HUES64 (cell line): ENCODE measurements around the gene PKN1.
A peak's percentile ranks its signal among the peaks of the same experiment; 100 is the strongest.

Source experiments
- H3K27ac ChIP-seq: 2 replicates; pipeline ENCODE4 v1.7.0; 2013; ENCODE audit warnings: low read depth, low read length, inconsistent platforms
- H3K27me3 ChIP-seq: 2 replicates; pipeline ENCODE4 v1.6.1; 2013; ENCODE audit warnings: mild to moderate bottlenecking, low read length; ENCODE audit not compliant: insufficient read depth
- H3K36me3 ChIP-seq: 2 replicates; pipeline ENCODE4 v1.6.1; 2013; ENCODE audit warnings: mild to moderate bottlenecking, low read length; ENCODE audit not compliant: insufficient read depth
- H3K4me1 ChIP-seq: 2 replicates; pipeline ENCODE4 v1.6.1; 2013; ENCODE audit warnings: mild to moderate bottlenecking, low read length, moderate library complexity; ENCODE audit not compliant: insufficient read depth
- H3K4me3 ChIP-seq: 2 replicates; pipeline ENCODE4 v1.5.1; 2013; ENCODE audit warnings: mild to moderate bottlenecking, low read length, moderate library complexity
- H3K9ac ChIP-seq: 2 replicates; pipeline ENCODE4 v1.6.1; 2013; ENCODE audit warnings: mild to moderate bottlenecking, low read depth, low read length
- H3K9me3 ChIP-seq: 2 replicates; pipeline ENCODE4 v1.6.1; 2013; ENCODE audit warnings: low read depth, low read length; ENCODE audit not compliant: insufficient read depth
- WGBS: fragments of 150-250, 120-280 bp; methylation state at CpG from one replicate; pipeline ENCODE4 v1.1.7; 2013; ENCODE audit warnings: missing lambda C conversion rate; 5-methylcytosine and 5-hydroxymethylcytosine counted together

Gene PKN1

GRCh38 chr19:14472202-14472938 lies 39.3 kb downstream of the PKN1 start:
- peaks cover 15% of the 10 kb centered on the region for H3K4me1 ChIP-seq
- 5% methylated on average over 66 of the region's 66 CpGs for WGBS
- H3K9me3 ChIP-seq: no peaks in the 10 kb centered on the region
- peaks cover 28% of the 10 kb centered on the region for H3K36me3 ChIP-seq
- no peaks in the 10 kb centered on the region for H3K27me3 ChIP-seq
- H3K4me3 ChIP-seq: peak overlapping the region; percentile 52
- peak overlapping the region; percentile 74 for H3K27ac ChIP-seq
- peak overlapping the region; percentile 76 for H3K9ac ChIP-seq

DNA sequence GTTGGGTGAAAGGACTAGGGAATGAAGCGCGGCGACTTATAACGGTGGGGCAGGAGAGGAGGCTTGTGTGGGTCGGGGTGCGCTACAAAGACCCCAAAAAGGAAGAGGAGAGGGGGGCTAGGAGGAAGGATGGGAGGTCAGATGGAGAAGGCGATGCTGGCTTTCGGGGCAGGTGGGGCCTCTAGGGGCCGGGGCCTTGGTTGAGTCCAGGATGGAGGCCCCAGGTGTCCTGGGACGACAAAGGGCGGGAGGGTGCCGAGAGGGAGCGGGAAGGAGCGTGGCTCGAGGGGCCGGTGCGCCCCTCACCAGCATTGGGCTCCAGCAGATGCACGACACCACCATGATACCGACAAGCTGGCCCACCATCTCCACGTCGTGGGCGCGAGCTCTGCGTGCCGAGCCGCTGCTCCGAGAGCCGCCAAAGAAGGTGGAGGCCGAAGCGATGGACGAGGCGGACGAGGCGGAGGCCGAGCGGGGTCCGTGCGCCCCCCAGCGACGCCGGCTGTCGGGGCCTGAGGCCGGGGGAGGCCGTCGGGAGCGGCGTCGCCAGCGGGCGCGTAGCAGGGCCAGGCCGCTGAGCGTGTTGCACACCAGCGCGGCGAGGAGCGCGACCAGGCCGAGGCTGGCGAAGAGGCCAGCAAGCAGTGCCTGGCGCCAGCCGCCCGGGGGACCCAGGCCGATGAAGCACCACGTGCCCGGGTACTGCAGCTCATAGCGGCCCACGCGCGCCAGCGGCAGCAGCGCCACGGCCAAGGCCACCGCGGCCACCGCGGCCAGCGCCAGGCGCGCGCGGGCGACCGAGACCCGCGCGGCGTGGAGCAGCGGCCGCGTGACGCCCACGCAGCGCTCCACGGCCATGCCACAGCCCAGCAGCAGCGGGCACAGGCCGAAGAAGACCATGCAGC lies 40.2 kb downstream of the PKN1 start:
- H3K36me3 ChIP-seq: peaks cover 27% of the 10 kb centered on the region
- no peak overlapping the region for H3K9ac ChIP-seq
- 95% methylated on average over 97 of the region's 97 CpGs for WGBS
- no peak overlapping the region for H3K27ac ChIP-seq
- no peaks in the 10 kb centered on the region for H3K9me3 ChIP-seq
- peaks cover 15% of the 10 kb centered on the region for H3K4me1 ChIP-seq
- peak overlapping the region; percentile 52; the same call in 1 of the 2 replicates for H3K4me3 ChIP-seq
- no peaks in the 10 kb centered on the region for H3K27me3 ChIP-seq

DNA sequence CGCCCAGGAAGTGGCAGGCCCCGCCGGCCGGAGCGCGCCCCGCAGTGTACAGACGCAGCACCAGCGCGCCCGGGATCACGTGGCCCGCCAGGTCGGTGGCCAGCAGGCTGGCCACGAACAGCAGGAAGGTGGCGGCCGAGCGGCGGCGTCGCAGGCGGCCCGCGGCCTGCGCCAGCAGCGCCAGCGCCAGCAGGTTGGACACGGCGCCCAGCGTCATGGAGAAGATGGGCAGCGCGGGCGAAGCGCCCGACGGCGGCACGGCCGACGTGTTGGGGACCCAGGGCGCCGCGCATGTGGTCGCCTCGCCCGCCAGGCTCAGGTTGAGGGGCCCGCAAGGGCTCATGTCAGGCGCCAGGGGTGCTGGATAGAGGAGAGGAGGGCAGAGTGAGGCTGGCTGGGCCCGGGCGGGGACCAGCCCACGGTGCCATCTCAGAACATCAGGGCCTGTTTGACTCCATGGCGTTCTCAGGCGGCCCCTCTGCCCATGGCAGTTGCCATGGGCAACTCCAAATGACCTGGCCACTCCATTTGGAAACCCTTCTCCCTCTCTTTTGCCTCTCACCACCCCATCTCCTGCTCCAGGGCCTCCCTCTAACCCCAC lies 41.0 kb downstream of the PKN1 start:
- Histone ChIP-seq H3K27ac (no peak overlapping the region), H3K4me3 (no peak overlapping the region), H3K4me1 (peaks cover 15% of the 10 kb centered on the region), H3K27me3 (no peaks in the 10 kb centered on the region), H3K9ac (no peak overlapping the region), H3K9me3 (no peaks in the 10 kb centered on the region), H3K36me3 (peaks cover 30% of the 10 kb centered on the region)
- 96% methylated on average over 53 of the region's 53 CpGs for WGBS

GRCh38 chr19:14474827-14475226 lies 41.7 kb downstream of the PKN1 start:
- Histone ChIP-seq H3K36me3 (peaks cover 29% of the 10 kb centered on the region), H3K9me3 (no peaks in the 10 kb centered on the region), H3K27me3 (no peaks in the 10 kb centered on the region), H3K9ac (no peak overlapping the region), H3K27ac (no peak overlapping the region), H3K4me3 (peak overlapping the region; percentile 17; the same call in 1 of the 2 replicates), H3K4me1 (peaks cover 15% of the 10 kb centered on the region)
- 71% methylated on average over 12 of the region's 12 CpGs for WGBS

GRCh38 chr19:14475251-14476073 lies 42.4 kb downstream of the PKN1 start, which contains the start of gene PTGER1:
TSS of gene PTGER1 (minus strand) at chr19:14475354. CDS start at chr19:14474320, 1,034 bp downstream.
- H3K27me3 ChIP-seq: no peaks in the 10 kb centered on the region
- WGBS: 23% methylated on average over 33 of the region's 33 CpGs
- peaks cover 15% of the 10 kb centered on the region for H3K4me1 ChIP-seq
- no peak within 1 kb of the TSS for H3K27ac ChIP-seq
- peaks cover 23% of the 10 kb centered on the region for H3K36me3 ChIP-seq
- H3K4me3 ChIP-seq: peak within 1 kb of the TSS; percentile 17; the same call in 1 of the 2 replicates
- H3K9me3 ChIP-seq: no peaks in the 10 kb centered on the region
- H3K9ac ChIP-seq: no peak within 1 kb of the TSS

DNA sequence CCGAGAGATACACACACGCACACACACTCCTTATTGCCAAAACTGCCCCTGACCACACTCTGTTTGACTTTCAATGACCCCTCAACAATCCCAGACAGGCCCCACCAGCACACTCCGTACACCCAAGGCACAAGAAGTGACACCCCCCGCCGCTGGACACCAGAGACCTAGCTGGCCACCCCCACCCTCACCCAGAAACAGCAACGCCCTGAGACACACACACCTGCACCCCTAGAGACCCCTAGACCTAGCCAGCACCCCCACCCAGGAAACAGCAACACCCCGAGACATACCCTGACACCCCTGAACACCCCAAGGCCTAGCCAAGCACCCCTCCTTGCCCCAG lies 43.2 kb downstream of the PKN1 start:
- Histone ChIP-seq H3K27me3 (no peaks in the 10 kb centered on the region), H3K9ac (no peak overlapping the region), H3K4me1 (peaks cover 15% of the 10 kb centered on the region), H3K27ac (no peak overlapping the region), H3K36me3 (peaks cover 21% of the 10 kb centered on the region), H3K4me3 (no peak overlapping the region), H3K9me3 (no peaks in the 10 kb centered on the region)
- 89% methylated on average over 7 of the region's 7 CpGs for WGBS

GRCh38 chr19:14476673-14477401 lies 43.7 kb downstream of the PKN1 start:
- no peaks in the 10 kb centered on the region for H3K27me3 ChIP-seq
- no peak overlapping the region for H3K9ac ChIP-seq
- H3K27ac ChIP-seq: no peak overlapping the region
- no peaks in the 10 kb centered on the region for H3K9me3 ChIP-seq
- 82% methylated on average over 26 of the region's 26 CpGs for WGBS
- peaks cover 15% of the 10 kb centered on the region for H3K4me1 ChIP-seq
- peaks cover 21% of the 10 kb centered on the region for H3K36me3 ChIP-seq
- no peak overlapping the region for H3K4me3 ChIP-seq

DNA sequence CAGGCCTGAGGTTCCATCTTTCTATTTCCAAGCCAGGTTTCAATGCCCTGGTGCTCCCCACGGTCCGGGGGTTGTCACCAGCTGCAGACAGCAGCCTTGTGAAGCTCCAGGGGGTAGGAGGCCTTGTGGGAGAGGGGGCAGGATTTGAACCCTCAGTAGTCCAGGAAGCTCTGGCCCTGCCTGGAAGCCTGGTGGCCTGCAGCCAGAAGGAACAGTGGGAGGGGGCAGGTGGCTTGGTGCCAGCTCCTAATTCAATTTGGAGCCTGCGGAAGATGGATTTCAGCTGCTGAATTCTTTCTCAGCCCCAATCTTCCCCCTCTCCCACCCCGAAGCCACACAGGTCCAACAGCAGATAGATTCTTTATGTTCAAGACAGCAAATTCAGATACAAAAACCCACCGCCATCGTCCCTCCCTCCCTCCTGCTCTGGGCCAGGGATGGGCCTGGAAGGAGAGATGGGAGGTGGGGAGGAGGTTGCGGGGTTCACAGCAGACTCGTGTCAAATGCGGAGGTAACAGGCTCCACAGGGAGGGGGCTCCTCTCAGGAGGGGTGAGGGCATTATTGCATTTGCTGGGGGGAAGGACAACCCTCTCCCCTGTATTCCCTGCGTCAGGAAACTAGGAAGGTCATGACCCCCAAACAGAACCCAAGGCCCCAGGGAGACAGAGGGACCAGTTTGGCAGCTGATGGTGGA lies 44.5 kb downstream of the PKN1 start:
- Histone ChIP-seq H3K4me3 (no peak overlapping the region), H3K9ac (no peak overlapping the region), H3K4me1 (peaks cover 15% of the 10 kb centered on the region), H3K27ac (no peak overlapping the region), H3K9me3 (no peaks in the 10 kb centered on the region), H3K27me3 (no peaks in the 10 kb centered on the region), H3K36me3 (peaks cover 24% of the 10 kb centered on the region)
- WGBS: 93% methylated on average over 10 of the region's 10 CpGs

DNA sequence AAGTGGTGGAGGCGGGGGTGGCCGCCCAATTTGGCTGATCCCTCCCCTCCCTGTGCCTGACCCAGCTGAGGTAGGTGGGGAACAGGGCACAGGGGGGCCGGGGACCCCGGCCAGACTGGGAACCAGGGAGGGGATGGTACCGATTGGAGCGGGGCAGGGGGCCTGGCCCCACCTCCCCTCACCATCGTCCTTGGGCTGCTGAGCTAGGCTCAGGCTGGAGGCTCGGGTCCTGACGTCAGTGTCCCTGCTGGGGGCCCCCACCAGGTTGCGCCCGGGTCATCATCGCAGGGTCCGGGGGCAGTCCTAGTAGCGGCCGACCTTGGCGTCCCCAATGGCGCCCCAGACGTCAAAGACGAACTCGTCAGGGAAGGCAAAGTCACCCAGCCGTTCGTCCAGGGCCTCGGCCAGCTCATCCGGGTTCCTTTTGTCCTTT lies 45.0 kb downstream of the PKN1 start:
- H3K4me3 ChIP-seq: no peak overlapping the region
- peaks cover 24% of the 10 kb centered on the region for H3K36me3 ChIP-seq
- no peak overlapping the region for H3K9ac ChIP-seq
- H3K27ac ChIP-seq: no peak overlapping the region
- no peaks in the 10 kb centered on the region for H3K9me3 ChIP-seq
- no peaks in the 10 kb centered on the region for H3K27me3 ChIP-seq
- peaks cover 11% of the 10 kb centered on the region for H3K4me1 ChIP-seq
- WGBS: 95% methylated on average over 24 of the region's 24 CpGs
